Ureter (tissue), 1 donor: ENCODE data around the gene LAMA5. TPM values are rescaled to one million over a fixed set of nuclear protein-coding genes. Genes with fewer than 3 reads are reported as not detected.

Experiments used
- DNase-seq: peaks from one replicate; pipeline ENCODE4 v3.0.0-alpha.2; 2020; ENCODE audit warnings: low spot score
- total RNA-seq: library from RNA; stranded (reverse); gene quantifications from one replicate; pipeline ENCODE4 v1.2.4, GENCODE V29; 2023
- donor health status: DM: yes; HTN: yes; CAD: no.

Gene LAMA5
- total RNA-seq, 1 donor from 2014 or later: 433 TPM

DNA sequence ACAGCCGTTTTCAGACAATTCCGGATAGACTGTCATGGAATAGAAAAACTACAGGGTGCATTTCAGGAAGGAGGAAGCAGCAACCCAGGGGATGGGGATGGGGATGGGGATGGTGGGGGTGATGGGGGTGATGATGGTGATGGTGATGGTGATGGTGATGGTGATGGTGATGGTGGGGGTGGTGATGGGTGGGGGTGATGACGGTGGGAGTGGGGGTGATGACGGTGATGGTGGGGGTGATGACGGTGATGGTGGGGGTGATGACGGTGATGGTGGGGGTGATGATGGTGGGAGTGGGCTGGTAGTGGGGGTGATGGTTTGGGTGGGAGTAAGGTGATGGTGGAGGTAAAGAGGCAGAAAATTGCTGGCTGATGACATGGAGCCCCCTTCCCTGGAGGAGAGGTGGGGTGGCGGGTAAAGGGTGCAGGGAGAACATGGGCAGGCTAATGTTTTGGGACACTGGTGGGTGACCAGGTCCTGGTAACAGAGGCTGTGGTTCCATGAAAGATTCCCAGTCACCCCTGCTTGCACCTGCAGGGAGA lies 17.5 kb downstream of the LAMA5 start:
- no peak for DNase-seq

DNA sequence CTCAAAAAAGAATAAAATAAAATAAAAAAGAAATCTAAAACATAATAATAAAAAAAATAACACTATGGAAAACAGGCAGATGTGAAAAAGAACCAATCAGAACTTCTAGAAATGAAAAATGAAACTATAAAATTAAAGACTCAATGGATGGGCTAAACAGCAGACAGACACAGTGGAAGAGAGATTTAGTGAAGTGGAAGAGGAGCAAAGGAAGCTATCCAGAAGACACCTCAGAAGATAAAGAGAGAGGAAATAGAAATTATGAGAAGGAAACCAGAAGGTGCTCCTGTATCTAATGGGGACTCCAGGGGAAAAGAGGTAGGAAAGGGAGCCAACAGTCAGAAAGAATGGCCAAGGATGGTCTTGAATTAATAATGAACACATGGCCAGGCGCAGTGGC lies 18.5 kb downstream of the LAMA5 start:
- no peak for DNase-seq

DNA sequence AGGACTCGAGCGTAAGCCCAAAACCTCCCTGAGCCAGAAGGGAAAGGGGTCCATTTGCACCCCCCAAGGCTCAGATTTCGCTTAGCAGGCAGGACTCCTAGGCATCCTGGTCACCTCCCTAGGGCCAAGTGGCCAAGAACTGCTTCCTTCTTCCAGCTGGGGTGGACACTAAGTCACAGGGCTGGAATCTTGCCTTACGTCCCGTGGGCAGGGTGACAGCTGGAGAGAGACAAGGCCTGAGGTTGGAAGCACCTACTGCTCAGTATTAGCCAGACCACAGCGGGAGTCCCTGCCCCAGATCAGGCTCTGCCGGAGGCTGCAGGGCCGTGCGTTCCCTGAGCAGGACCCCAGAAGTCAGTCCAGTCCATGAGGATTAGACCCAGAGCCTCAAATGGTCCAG lies 19.7 kb downstream of the LAMA5 start:
- DNase-seq: no peak

DNA sequence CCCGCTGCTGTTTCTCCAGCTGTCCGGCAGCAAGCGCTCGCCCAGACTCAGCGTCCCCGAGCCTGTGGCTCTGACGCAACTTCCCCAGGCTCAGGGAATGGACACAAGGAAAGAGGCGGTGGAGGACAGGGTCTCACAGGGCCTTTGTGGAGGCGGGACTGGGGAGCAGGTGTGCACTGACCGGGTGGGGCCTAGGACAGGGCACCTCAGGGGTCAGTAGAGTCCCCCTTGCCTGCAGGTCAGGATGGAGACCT lies 20.0 kb downstream of the LAMA5 start:
- DNase-seq: no peak

DNA sequence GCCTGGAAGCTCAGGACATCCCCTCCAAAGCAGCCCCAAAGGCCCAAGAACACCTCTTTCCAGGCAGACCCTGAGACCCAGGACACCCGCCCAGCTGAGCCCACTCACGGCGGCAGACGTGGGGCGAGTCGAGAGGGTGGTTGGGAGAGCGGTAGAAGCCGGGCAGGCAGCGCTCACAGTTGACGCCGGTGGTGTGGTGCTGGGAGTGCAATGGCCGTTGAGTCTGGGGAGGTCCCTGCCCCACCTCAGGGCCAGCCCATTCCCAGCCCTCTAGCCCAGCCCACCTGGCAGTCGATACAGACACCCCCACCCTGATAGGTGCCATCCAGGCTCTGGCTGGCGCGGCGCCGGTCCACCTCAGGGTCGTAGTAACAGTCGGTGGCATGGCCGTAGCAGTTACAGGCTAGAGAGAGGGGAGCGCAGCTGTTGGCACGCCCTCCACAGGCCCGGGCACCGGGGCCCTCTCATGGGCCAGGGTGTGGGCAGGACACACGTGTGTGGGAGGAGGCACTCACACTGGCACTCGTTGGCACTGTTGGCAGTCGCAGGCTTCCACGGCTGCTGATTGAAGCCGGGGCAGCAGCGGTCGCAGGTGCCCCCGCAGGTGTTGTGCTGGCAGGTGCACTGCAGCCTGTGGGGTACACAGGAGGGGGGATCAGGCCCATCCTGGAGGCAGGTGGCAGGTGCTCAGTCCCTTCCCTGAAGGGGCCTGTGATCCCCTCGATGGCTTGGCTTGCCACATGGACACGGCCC lies 20.5 kb downstream of the LAMA5 start:
- no peak for DNase-seq

DNA sequence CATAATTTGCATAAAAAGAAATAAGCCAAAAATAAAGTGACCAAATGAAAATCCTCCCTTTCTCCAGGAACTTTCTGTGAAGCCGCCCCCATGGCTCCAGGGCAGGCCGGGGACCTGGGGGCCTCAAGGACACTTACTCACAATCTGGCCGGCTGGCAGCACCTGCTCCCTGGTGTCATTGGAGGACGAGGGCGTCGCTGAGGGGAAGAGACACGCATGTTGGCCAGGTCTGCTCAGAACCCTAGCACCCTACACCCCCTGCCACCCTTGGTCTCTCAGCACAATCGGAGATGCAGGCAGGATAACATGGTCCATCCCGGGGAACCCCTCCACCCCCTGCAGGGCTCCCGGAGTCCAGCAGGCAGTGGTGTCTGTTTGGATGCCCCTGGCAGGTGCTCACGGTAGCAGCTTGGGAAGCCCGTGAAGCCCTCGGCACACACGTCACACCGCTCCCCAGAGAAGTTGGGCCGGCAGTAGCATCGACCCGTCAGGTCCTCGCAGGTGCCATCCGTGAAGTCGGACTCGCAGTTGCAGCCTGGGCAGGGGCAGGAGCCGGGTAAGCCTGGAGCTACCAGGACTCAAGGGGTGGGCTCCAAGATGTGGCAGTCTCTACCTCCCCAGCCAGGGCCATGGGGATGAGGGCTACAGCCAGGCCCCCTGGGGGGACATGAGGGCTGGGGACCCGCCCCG lies 21.3 kb downstream of the LAMA5 start:
- DNase-seq: no peak

DNA sequence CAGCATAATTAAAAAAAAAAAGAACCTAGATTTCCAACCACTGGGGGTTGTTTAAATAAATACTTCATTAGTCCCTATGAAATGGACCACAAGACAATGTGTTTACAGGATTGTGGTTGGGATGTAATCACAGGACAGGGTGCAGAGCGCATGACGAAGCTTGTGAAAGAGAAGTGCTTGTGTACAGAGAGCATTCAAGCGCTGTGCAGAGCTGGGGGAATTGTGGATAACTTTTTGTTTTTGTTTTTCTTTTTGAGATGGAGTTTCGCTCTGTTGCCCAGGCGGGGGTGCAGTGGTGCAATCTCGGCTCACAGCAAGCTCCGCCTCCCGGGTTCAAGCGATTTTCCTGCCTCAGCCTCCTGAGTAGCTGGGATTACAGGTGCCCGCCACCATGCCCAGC lies 22.3 kb downstream of the LAMA5 start:
- no peak for DNase-seq

DNA sequence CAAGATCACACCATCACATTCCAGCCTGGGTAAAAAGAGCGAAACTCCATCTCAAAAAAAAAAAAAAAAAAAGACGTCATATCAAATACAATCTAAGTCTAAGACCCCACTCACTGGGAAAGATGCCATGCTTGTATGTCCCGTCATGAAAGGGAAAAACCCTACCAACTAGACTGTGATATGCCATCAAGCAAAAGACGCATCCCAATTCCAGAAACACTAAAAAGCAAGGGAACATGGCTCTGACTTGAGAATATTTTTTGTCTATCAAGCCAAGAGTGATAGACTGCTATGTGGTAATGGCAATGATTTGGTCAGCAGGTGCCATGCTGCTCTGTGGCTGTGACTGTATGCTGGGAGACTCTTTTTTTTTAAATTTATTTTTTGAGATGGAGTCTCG lies 23.0 kb downstream of the LAMA5 start:
- no peak for DNase-seq

DNA sequence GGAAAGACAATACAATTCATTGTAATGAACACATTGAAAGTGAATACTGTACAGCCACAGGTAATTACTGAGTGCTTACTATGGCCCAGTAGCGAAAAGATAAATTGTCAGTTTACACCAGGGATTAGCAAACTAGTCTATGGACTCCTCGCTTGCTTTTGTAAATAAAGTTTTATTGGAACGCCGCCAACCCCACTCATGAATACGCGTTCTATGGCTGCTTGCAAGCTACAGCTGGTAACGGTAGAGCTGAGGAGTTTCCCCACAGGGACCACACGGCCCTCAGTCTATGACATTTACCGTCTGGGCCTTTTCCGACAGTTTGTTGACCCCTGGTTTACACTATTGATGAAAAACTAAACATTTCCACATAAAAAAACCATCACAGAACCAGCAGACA lies 24.2 kb downstream of the LAMA5 start:
- no peak for DNase-seq

DNA sequence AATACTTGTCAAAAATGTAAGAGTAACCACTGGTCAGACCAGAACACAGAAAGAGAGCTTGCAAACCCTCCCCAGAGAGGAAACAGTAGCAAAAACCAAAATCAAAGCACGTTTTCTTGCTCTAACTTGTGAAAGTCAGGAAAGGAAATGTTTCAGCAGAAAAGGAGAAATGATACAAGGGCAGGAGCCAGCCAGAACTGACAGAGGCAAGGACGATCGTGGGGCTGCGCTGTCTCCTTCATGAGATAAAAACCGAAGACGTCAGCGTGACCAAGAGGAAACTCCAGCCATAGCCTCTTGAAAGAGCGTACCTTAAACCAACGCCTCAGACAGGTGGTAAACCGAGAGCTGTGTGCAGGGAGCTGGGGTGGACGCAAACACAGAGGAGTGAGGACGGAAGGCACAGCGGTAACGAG lies 27.5 kb downstream of the LAMA5 start:
- DNase-seq: no peak

DNA sequence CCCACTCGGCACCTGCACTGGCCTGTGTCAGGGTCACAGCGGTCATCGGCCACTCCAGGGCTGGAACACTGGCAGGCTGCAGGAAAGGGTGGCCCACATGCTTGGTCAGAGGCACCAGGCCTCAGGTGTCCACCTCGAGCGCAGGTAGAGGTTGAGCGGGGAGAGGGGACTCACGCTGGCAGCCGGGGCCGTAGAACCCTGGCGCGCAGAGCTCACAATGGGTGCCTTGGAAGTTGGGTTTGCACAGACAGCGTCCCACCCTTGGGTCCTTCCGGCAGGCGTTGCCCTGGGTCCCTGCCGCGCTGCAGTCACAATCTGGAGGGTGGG lies 28.9 kb downstream of the LAMA5 start:
- no peak for DNase-seq

DNA sequence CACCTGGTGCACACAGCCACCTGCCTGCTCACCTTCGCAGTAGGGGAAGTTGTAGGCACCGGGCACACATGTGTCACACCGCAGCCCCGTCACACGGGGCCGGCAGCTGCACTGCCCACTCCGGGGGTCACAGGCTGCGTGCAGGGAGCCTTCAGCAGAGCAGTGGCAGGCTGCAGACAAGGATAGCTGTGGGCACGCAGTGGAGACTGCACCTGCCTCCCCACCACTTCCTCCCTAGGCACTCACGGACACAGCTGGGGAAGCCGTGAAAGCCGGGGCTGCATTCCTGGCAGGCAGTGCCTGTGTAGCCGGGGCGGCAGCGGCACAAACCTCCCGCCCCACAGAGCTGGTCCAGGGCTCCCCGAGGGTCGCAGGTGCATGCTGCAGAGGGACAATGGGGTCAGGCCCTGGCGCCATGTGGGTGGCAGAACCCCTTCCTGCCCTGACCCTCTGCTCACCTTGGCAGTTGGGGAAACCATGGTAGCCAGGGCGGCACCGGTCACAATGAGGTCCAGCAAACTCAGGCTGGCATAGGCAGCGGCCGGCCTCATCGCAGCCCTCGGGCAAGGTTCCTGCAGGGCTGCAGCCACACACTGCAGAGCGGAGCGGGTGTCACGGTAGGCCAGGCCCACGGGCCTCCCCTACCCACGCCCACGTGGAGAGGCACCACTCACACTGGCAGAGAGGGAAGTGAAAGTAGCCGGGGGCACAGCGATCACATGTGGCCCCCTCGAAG lies 29.4 kb downstream of the LAMA5 start:
- no peak for DNase-seq

DNA sequence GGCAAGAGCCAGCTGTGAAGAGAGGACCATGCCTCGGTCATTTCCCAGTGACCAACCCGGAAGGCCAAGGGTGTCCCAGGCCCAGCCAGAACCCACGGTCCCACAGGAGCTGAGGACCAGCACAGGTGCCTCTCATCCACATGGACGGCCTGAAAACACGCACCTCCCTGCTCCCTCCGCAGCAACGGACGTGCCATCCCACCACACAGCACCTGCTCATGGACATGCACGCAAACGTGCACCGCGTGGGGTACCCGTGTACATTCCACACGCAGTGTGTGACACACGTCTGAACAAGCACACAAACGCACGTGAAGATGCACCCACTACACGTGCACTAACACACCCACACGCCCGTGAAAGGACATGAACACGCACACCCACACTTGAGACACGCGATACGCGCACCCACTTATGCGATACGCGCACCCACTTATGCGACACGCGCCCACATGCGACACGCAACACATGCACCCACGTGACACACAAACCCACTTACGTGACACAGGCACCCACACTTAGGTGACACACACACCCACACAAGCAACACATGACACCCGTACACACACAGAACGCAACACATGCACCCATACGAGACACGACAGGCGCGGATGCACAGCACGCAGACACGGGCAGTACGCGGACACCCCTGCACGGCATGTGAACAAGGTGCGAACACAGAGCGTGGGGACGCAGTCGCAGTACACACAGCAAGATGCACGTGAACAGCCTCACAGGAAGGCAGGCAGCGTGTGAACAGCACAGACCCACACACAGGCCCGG lies 30.1 kb downstream of the LAMA5 start:
- DNase-seq: no peak

DNA sequence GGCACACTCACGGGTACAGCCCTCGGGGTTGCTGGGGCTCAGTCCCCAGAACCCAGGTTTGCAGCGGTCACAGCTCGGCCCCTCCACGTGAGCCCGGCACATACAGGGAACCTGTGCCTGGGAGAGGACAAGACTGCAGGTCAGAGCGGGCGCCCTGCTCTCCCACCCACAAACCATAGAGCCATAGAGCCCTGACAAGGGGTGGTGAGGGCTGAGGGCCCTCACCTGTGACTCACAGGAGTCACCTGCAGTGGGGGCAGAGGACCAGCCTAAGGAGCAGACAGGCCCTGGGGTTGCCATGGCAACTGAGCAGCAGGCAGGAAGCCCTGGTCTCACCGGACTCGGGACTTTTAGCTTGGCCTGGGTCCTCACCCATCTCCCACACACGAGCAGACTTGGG lies 30.8 kb downstream of the LAMA5 start:
- DNase-seq: no peak

DNA sequence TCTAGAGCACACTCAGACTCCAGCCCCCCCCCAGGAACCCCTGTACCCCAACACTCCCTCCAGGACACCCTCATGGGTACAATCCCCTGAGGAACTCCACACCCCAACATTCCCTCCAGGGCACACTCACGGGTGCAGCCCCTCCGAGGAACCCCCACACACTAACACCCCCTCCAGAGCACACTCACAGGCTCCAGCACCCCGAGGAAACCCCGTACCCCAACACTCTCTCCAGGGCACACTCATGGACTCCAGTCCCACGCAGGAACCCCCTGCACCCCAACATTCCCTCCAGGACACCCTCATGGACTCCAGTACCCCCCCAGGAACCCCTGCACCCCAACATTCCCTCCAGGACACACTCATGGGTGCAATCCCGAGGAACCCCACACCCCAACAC lies 31.6 kb downstream of the LAMA5 start:
- DNase-seq: no peak

DNA sequence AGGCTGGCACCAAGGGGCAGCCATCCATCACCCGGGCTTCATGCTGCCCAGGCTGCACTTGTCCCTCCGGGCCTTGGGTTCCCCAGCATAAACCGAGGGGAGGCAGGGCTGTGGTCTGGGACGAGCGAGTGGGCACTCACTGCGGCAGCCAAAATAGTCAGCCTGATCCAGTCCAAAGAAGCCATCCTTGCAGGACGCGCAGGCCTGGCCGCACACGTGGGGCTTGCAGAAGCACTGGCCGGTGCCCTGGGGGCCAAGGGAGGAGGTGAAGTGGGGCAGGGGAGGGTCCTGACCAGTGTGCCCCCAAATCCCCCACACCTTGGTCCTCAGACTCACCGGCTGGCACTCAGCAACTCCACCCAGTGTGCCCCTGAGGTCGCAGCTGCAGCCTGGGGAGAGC lies 32.2 kb downstream of the LAMA5 start:
- DNase-seq: no peak

DNA sequence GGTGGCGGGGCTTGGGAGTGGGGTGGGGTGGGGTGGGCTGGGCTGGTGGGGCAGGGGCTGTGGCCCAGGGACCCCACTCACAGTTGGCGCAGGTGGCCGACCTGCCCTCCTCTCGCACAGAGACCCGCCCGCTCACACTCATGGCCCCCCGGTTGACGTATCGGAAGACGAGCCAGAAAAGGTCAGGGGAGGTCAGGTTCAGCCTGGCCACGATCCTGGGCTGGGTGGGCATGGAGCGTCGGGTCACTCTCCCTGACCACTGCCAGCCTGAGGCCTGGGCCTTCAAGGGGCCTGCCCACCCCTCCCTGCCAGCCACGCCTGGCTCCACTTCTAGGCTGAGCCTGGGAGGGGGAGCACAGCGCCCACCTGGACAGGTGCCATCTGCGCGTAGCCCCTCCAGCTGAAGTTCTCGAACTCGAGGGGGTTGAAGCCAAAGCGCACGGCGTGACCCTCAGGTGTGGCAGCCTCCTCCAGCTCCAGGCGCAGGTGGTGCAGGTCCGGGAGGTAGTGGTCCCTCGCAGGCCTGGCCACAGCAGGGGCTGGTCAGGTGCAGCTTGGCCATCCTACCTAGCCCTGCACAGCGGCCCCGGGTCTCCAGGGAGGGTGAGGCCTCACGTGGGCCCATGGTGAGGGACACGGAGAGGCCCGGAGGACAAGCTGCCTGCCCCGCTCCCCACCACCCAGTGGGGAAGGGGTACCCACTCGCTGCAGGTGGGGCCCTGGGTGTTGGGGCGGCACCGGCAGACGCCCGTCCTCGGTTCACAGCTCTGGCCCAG lies 33.1 kb downstream of the LAMA5 start:
- DNase-seq: no peak

DNA sequence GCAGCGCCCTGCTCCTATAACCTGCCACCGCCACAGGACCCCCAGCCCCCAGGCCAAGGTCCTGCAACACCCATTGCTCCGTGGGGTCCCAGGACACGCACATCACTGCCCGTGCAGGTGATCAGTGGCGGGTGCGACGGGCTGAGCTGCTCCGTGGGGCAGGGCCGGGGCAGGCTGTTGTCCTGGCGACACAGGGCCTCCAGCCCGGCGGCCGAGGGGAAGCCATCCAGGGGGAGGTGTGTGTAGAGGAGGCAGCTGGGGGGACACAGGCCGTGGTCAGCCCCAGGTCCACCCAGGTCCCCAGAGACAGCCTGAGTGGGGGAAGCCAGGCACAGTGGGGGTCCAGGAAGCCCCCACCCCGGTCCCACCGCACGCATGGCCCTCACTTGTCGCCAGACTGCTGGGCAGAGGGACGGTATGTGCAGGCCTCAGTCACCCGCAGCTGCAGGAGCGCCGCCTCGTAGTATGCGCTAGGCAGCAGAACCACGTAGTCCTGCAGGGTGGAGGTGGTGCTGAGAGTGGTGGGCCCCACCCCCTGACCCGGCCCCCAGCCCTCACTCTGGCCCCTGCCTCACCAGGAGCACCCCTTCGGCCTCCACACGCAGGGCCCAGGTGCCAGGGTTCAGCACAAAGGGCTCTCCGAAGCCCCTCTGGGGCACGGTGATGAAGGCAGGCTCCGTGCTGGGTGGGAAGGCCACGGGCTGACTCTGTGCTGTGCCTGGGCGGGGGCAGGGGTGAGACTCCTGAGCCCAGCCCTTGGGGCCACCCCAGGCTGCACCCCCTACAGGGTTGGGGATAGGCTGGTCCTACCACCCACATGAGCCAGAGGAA lies 33.9 kb downstream of the LAMA5 start:
- no peak for DNase-seq

DNA sequence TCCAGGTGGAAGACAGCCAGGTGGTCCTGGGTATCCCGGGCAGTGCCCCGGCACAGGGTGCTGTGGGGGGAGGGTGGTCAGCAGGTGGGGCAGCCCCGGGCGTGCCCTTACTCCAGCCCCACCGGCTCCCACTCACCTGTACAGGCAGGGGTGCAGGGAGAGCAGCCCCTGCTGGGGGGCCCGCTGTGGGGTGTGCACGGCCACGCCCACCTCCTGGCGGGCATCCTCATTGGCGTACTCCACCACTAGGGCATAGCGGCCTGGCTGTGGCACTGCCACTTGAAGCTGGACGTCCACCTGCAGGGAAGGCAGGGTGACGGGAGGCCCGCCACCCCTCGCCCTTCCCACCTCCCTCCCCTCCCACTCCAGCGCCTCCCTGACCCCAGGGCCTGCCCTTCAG lies 34.7 kb downstream of the LAMA5 start:
- DNase-seq: no peak

DNA sequence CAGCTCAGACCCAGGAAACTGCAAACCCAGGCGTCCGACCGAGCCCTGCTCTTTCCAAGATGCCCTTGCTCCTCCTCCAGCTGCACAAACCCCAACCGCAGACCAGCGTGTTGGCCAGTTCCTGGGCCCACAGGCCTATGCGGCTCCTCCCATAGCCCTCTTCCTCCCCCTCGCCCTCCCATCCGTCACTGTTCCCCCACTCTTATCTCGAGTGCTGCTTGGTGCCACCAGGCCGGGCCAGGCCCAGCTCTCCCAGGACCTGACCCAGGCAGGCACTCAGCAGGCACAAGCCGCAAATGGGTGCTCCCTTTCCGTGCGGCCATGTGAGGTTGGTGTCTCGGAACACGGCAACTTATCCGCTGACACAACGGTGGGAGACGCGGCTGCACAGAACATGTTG lies 35.8 kb downstream of the LAMA5 start:
- no peak for DNase-seq
